RWPE2 (cell line): ENCODE results near the gene AVEN.

Experiments
- ATAC-seq: fragments of 200-7000 bp; cut with Tn5 transposase; 3 replicates; pipeline ENCODE4 v1.9.1; 2021; ENCODE audit warnings: low read depth
- DNase-seq: peaks from one replicate; pipeline ENCODE4 v3.0.0-alpha.2; 2020; ENCODE audit warnings: low spot score
- H3K27ac ChIP-seq: fragments of 450-650 bp; 2 replicates; pipeline ENCODE4 v1.5.1; 2017; ENCODE audit warnings: mild to moderate bottlenecking; ENCODE audit not compliant: poor library complexity, severe bottlenecking
- H3K27me3 ChIP-seq: fragments of 250-450 bp; sonication (Bioruptor Pico); 2 replicates; pipeline ENCODE4 v1.5.1; 2021; ENCODE audit warnings: mild to moderate bottlenecking, moderate library complexity; ENCODE audit not compliant: insufficient read depth, poor library complexity, severe bottlenecking
- H3K36me3 ChIP-seq: fragments of 250-450 bp; sonication (Bioruptor Pico); 2 replicates; pipeline ENCODE4 v1.5.1; 2020; ENCODE audit warnings: low read depth, mild to moderate bottlenecking, moderate library complexity
- H3K4me1 ChIP-seq: fragments of 250-450 bp; sonication (Bioruptor Pico); 2 replicates; pipeline ENCODE4 v1.5.1; 2021; ENCODE audit warnings: mild to moderate bottlenecking, moderate library complexity; ENCODE audit not compliant: insufficient read depth, poor library complexity, severe bottlenecking
- H3K4me3 ChIP-seq: fragments of 250-450 bp; sonication (Bioruptor Pico); 2 replicates; pipeline ENCODE4 v1.5.1; 2021; ENCODE audit warnings: mild to moderate bottlenecking, moderate library complexity; ENCODE audit not compliant: severe bottlenecking
- H3K9me3 ChIP-seq: fragments of 250-450 bp; sonication (Bioruptor Pico); 2 replicates; pipeline ENCODE4 v1.5.1; 2021; ENCODE audit warnings: mild to moderate bottlenecking, moderate library complexity; ENCODE audit not compliant: severe bottlenecking
- TF ChIP-seq, protein P1 (sequence below): fragments of 450-650 bp; IDR thresholded peaks from one replicate; pipeline ENCODE4 v1.5.1; 2017; ENCODE audit warnings: mild to moderate bottlenecking, moderate library complexity; ENCODE audit not compliant: poor library complexity, severe bottlenecking

The AVEN gene

DNA sequence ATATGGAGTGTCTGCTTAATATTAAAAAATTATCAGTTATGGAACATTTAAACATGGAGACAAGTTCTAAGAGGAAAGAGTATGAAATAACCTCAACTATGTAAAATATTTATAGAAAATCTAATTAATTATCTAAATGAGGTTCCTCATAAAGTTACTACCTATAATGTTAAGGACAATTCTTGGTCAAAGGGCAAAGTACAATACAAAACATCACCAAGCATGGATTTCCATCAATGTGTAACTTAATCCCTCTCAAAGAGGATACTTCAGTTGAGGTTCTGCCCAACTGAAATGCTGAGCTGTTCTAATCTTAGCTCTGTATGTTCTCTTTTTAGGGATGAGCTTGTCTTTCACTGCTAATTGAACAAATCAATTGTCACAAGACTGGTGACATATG lies 126.7 kb downstream of the AVEN start:
- no peaks in the 10 kb centered on the region for H3K9me3 ChIP-seq
- no peak overlapping the region for H3K4me3 ChIP-seq
- no peak for ATAC-seq
- H3K27ac ChIP-seq, result no peak overlapping the region
- H3K36me3 ChIP-seq, result no peaks in the 10 kb centered on the region
- DNase-seq, result no peak
- peaks cover 8% of the 10 kb centered on the region for H3K4me1 ChIP-seq
- TF ChIP-seq, protein P1, sequence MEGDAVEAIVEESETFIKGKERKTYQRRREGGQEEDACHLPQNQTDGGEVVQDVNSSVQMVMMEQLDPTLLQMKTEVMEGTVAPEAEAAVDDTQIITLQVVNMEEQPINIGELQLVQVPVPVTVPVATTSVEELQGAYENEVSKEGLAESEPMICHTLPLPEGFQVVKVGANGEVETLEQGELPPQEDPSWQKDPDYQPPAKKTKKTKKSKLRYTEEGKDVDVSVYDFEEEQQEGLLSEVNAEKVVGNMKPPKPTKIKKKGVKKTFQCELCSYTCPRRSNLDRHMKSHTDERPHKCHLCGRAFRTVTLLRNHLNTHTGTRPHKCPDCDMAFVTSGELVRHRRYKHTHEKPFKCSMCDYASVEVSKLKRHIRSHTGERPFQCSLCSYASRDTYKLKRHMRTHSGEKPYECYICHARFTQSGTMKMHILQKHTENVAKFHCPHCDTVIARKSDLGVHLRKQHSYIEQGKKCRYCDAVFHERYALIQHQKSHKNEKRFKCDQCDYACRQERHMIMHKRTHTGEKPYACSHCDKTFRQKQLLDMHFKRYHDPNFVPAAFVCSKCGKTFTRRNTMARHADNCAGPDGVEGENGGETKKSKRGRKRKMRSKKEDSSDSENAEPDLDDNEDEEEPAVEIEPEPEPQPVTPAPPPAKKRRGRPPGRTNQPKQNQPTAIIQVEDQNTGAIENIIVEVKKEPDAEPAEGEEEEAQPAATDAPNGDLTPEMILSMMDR, result no peak
- H3K27me3 ChIP-seq, result no peaks in the 10 kb centered on the region

DNA sequence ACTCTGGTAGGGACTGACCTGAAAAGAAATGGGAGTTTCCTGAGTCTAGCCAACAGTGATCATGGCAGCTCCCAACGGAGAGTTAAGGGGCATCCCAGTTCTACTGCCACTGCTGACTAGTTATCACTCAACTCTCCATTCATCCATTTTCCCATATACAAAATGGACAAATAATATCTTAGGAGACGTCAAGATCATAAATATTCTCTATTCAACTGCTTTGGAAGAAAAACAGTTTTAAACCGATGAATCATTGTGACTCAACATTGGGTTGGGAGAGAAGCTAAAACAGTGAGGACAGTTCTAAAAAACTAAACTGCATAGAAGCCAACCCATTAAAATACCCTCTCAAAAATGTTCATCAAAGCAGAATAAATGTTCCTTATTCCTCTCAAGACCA lies 128.3 kb downstream of the AVEN start:
- peaks cover 5% of the 10 kb centered on the region for H3K4me1 ChIP-seq
- no peaks in the 10 kb centered on the region for H3K9me3 ChIP-seq
- no peaks in the 10 kb centered on the region for H3K36me3 ChIP-seq
- DNase-seq (no peak), ATAC-seq (peak; percentile 61)
- TF ChIP-seq, protein P1, result no peak
- no peak overlapping the region for H3K4me3 ChIP-seq
- no peak overlapping the region for H3K27ac ChIP-seq
- H3K27me3 ChIP-seq, result no peaks in the 10 kb centered on the region

DNA sequence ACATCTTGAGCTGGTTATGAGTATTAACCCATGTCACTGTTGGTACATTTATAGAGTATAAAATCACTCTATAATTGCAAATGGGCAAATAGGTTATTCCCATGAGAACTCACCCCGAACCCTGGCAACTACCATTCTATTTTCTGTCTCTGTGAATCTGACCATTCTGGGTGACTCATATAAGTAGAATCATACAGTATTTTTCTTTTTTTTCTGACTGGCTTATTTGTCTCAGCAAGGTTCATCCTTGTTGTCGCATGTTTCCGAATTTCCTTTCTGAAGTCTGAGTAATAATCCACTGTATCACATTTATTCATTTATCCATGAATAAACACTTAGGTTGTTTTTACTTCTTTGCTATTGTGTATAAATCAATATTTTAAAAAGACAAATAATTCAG lies 130.6 kb downstream of the AVEN start:
- H3K27me3 ChIP-seq, result no peaks in the 10 kb centered on the region
- H3K27ac ChIP-seq, result no peak overlapping the region
- peaks cover 3% of the 10 kb centered on the region for H3K4me1 ChIP-seq
- no peaks in the 10 kb centered on the region for H3K36me3 ChIP-seq
- H3K9me3 ChIP-seq, result no peaks in the 10 kb centered on the region
- no peak overlapping the region for H3K4me3 ChIP-seq
- ATAC-seq (no peak), DNase-seq (no peak)
- TF ChIP-seq, protein P1, result no peak

DNA sequence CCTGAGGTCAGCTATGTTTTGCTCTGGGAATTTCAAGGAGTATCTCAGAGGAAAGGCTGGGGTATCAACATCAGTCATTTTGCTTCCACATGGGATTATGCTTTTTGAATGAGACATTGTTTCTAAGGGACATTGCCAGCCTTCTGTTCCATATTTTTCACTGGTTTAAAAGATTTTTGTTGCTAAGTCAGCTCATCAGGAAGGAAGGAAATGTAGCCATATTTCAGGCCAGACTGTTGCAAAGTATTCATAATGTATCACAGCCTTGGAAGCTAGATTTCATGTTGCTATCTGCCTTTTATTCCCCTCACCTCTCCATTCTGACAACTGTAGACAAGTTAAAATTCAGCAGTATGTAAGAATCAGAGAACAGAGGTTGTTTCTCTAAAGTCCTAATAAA lies 131.7 kb downstream of the AVEN start:
- H3K36me3 ChIP-seq, result no peaks in the 10 kb centered on the region
- TF ChIP-seq, protein P1, result no peak
- H3K9me3 ChIP-seq, result no peaks in the 10 kb centered on the region
- H3K27ac ChIP-seq, result no peak overlapping the region
- H3K27me3 ChIP-seq, result no peaks in the 10 kb centered on the region
- peaks cover 3% of the 10 kb centered on the region for H3K4me1 ChIP-seq
- DNase-seq (no peak), ATAC-seq (no peak)
- no peak overlapping the region for H3K4me3 ChIP-seq

DNA sequence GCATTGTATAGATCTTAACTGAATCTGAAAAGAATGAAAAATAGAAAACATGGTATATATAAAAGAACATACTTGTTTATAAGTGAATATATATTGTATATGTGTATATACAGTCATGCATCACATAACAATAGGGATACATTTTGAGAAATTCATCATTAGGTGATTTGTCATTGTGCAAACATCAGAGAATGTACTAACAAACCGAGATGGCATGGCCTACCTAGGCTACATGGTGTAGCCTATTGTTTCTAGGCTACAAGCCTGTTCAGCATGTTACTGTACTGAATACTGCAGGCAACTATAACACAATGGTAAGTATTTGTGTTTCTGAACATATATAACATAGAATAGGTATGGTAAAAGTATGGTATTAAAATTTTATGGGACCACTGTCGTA lies 135.3 kb downstream of the AVEN start:
- Histone ChIP-seq H3K36me3 (no peaks in the 10 kb centered on the region), H3K4me3 (no peak overlapping the region), H3K9me3 (no peaks in the 10 kb centered on the region), H3K4me1 (no peaks in the 10 kb centered on the region), H3K27me3 (no peaks in the 10 kb centered on the region), H3K27ac (no peak overlapping the region)
- no peak for ATAC-seq
- TF ChIP-seq, protein P1, result no peak
- no peak for DNase-seq
